Measurements from ENCODE around the gene TNNI2.

DNA sequence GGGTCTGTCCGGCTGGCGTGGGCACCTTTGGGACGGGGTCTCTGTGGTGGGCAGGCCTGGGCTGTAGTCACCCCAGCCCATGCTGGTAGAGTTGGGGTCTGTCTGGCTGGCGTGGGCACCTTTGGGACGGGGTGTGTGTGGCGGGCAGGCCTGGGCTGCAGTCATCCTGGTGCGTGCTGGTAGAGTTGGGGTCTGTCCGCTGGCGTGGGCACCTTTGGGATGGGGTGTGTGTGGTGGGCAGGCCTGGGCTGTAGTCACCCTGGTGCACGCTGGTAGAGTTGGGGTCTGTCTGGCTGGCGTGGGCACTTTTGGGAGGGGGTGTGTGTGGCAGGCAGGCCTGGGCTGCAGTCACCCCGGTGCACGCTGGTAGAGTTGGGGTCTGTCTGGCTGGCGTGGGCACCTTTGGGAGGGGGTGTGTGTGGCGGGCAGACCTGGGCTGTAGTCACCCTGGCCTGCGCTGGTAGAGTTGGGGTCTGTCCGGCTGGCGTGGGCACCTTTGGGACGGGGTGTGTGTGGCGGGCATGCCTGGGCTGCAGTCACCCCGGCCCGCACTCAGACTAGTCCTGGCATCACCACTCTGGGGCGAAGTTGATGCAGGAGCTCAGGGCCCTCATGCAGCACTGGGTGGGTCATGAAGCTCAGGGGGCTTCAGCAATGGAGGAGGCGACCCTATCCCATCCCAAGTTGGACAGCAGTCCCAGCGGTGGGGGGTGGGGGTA lies 33.6 kb downstream of the TNNI2 start:
- TF ChIP-seq ZBTB11 (tag by site-specific recombination; conservative IDR thresholded peaks at IDR 0.05; ENCODE audit: low read depth) (no peak), ZNF704 (tag by site-specific recombination; IDR thresholded peaks at IDR 0.05) (no peak), ATF2 (tag by site-specific recombination; IDR thresholded peaks at IDR 0.05; ENCODE audit: low read depth) (no peak), ZNF660 (tag by site-specific recombination; IDR thresholded peaks at IDR 0.05) (no peak), ZNF707 (tag by site-specific recombination; IDR thresholded peaks at IDR 0.05) (no peak), OSR2 (tag by site-specific recombination; IDR thresholded peaks at IDR 0.05) (no peak), EGR2 (tag by site-specific recombination; IDR thresholded peaks at IDR 0.05; ENCODE audit: low read depth) (no peak), ZNF350 (tag by site-specific recombination; IDR thresholded peaks at IDR 0.05) (no peak), ZNF10 (tag by site-specific recombination; IDR thresholded peaks at IDR 0.05) (no peak), ZNF23 (tag by site-specific recombination; IDR thresholded peaks at IDR 0.05; ENCODE audit: borderline replicate concordance) (no peak)
- TF ChIP-seq, protein P1, sequence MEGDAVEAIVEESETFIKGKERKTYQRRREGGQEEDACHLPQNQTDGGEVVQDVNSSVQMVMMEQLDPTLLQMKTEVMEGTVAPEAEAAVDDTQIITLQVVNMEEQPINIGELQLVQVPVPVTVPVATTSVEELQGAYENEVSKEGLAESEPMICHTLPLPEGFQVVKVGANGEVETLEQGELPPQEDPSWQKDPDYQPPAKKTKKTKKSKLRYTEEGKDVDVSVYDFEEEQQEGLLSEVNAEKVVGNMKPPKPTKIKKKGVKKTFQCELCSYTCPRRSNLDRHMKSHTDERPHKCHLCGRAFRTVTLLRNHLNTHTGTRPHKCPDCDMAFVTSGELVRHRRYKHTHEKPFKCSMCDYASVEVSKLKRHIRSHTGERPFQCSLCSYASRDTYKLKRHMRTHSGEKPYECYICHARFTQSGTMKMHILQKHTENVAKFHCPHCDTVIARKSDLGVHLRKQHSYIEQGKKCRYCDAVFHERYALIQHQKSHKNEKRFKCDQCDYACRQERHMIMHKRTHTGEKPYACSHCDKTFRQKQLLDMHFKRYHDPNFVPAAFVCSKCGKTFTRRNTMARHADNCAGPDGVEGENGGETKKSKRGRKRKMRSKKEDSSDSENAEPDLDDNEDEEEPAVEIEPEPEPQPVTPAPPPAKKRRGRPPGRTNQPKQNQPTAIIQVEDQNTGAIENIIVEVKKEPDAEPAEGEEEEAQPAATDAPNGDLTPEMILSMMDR (tag by site-specific recombination; IDR thresholded peaks at IDR 0.05): no peak
- TF ChIP-seq, protein P2, sequence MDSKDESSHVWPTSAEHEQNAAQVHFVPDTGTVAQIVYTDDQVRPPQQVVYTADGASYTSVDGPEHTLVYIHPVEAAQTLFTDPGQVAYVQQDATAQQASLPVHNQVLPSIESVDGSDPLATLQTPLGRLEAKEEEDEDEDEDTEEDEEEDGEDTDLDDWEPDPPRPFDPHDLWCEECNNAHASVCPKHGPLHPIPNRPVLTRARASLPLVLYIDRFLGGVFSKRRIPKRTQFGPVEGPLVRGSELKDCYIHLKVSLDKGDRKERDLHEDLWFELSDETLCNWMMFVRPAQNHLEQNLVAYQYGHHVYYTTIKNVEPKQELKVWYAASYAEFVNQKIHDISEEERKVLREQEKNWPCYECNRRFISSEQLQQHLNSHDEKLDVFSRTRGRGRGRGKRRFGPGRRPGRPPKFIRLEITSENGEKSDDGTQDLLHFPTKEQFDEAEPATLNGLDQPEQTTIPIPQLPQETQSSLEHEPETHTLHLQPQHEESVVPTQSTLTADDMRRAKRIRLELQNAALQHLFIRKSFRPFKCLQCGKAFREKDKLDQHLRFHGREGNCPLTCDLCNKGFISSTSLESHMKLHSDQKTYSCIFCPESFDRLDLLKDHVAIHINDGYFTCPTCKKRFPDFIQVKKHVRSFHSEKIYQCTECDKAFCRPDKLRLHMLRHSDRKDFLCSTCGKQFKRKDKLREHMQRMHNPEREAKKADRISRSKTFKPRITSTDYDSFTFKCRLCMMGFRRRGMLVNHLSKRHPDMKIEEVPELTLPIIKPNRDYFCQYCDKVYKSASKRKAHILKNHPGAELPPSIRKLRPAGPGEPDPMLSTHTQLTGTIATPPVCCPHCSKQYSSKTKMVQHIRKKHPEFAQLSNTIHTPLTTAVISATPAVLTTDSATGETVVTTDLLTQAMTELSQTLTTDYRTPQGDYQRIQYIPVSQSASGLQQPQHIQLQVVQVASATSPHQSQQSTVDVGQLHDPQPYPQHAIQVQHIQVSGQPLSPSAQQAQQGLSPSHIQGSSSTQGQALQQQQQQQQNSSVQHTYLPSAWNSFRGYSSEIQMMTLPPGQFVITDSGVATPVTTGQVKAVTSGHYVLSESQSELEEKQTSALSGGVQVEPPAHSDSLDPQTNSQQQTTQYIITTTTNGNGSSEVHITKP (tag by site-specific recombination; IDR thresholded peaks at IDR 0.05): no peak

All from HEK293 (cell line).